Fibroblast of skin of back (primary cell): ENCODE measurements around the gene BCL2. TPM values are rescaled to one million over a fixed set of nuclear protein-coding genes. Genes with fewer than 3 reads are reported as not detected.
"Not testable (repeated sequence)": the region's sequence is repeated elsewhere in the genome, so short reads cannot be mapped to it uniquely, and the experiment has no call there.

Experiments used
- DNase-seq: peaks from one replicate; pipeline ENCODE4 v3.0.0-alpha.2; 2013
- polyA plus RNA-seq, 2 experiments: library from polyadenylated mRNA; unstranded; fragments of 120-200 nt; gene quantifications; one replicate each; pipeline ENCODE4 v1.2.1, GENCODE V29; 2013; ENCODE audit not compliant: insufficient read length in 2 of 2

BCL2 gene
- polyA plus RNA-seq (2013, experiment 1 of 2; ENCODE audit: insufficient read length) = 2.1 TPM
- polyA plus RNA-seq (2013, experiment 2 of 2; ENCODE audit: insufficient read length) = 1.4 TPM

DNA sequence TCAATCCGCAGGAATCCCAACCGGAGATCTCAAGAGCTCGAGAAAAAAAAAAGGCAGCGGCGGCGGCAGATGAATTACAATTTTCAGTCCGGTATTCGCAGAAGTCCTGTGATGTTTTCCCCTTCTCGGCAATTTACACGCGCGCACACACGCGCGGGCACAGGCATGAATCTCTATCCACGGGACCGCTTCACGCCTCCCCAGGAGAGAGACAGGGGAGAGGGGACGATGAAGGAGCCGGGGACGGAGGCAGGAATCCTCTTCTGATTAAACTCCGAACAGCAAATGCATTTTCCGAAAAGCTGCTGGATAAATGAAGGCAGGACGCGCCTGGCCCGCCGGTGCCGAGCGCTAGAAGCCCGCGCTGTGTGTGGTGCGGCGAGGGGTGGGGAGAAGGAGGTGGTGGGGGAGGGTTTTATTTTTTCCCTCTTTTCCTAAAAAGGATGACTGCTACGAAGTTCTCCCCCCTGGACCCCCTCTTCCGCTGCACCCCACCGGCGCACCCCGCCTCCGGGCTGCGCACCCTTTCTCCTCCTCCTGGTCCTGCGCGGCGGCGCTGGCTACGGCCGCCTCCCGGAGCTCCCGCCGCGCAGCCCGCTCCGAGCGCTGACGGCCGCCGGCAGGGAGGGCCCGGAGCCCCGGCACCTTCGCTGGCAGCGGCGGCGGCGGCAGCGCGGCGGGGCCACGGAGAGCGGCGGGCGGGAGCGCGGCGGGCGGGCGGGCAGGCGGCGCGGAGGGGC lies at the start of gene BCL2:
BCL2 (minus strand) TSS at position 387 of the 740 bp plus-strand sequence.
- peak; percentile 42 for DNase-seq

- no peak for DNase-seq
Measured at GRCh38 chr18:63368611-63369010, 49.0 kb upstream of the BCL2 start.

GRCh38 chr18:63367053-63367953 lies 47.7 kb upstream of the BCL2 start, which contains the start of gene KDSR:
Gene KDSR (minus strand): TSS chr18:63367206. CDS start chr18:63367118, 88 bp downstream.
- peak; percentile 99 for DNase-seq

DNA sequence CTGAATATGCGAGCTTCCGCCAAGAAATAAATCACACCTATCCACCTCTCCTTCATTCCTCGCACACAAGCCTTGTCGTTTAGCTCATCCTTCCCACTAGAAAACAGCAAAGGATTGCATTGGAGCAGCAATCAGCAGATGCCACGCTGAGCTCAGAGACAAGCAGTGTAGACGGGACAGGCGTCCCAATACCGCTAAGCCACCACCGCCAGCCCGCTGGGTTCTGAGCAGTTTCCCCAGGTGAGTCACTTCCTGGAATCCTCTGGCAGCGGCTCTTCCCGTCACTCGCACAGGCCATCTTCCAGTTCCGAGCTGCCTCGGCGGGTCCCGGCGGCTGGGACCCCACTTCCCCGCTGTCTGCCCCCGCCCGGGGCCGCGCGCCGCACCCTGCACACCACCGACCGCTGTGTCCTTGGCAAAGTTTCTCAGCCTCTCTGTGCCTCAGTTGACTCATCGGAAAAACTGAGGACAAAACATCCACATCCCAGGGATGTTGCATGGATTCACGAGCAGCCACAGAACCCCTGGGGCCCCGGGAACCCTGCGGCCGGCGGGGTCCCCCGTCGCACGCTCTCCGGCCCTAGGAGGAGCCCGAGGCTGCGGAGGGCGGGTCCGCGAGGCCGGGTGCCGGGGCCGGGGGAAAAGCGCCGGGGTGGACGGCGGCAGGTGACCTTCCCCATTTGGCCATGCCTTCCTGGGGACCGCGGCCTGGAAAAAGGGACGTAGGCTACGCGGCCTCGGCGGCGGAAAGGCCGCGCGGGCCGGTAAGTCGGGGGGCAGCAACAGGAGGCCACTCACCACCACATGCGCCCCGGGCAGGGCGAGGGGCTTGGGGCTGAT lies 46.9 kb upstream of the BCL2 start:
- DNase-seq = peak; percentile 79

GRCh38 chr18:63365876-63366212 lies 46.3 kb upstream of the BCL2 start:
- DNase-seq = no peak

DNA sequence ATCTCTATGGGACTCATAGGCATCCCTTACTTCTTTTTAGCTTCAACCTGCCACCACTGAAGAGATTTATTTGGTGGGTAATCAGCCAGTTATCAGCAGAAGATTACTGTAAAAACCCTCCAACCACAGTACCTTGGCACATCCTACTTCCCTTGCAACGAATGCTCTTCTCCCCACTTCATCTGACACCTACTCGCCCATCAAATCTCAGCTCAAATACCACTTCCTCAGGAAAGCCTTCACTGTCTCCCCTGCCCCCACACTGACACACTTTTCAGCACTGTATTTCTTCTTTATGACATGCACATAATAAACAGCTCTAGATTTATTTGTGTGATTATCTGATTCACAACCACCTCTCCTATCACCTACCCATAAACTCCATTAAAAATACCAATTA lies 44.4 kb upstream of the BCL2 start:
- no peak for DNase-seq

- not testable (repeated sequence) for DNase-seq
Measured at GRCh38 chr18:63363420-63363819, 43.9 kb upstream of the BCL2 start.

DNA sequence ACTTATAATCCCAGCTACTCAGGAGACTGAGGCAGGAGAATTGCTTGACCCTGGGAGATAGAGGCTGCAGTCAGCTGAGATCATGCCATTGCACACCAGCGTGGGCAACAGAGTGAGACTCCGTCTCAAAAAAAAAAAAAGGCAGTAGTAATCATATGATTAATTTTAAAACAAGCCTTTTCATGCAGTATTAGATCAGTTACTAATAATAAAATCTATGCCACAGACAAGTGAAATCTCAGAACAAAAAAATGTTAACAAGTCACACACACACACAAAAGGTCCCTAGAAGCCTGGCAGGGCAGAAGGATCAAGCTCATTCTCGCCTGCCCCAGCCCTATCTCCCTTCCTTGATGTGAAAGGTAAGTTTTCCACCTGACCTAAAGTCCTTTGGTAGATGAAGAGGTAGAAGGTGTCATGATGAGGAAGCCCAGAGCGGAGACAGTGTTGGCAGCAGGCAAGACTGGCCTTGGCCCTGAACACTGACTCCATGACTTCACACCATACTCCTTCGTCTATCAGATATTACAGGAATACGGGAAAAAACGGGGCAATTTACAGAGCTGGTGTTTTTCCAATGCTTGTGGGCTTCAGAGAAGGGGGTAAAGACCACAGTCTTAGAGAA lies 36.8 kb upstream of the BCL2 start:
- DNase-seq = no peak

DNA sequence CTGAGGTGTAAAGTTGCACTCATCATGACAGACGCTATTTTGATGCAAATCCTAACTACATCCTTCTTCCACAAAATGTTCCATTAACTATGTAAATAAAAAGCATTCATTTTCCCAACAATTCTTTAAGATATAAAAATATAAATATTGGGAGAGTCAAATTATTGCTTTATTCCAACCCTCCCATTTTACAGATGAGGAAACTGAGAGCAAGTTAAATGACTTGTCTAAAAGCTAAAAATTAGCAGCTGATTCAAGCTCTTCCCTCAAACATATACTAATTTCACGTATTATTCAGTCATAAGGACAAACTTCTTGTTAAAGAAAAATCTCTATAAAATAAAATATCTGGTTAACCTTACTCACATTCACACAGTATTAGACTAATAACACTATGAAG lies 30.7 kb upstream of the BCL2 start:
- no peak for DNase-seq

- no peak for DNase-seq
Measured at GRCh38 chr18:63348508-63349136, 29.1 kb upstream of the BCL2 start.

DNA sequence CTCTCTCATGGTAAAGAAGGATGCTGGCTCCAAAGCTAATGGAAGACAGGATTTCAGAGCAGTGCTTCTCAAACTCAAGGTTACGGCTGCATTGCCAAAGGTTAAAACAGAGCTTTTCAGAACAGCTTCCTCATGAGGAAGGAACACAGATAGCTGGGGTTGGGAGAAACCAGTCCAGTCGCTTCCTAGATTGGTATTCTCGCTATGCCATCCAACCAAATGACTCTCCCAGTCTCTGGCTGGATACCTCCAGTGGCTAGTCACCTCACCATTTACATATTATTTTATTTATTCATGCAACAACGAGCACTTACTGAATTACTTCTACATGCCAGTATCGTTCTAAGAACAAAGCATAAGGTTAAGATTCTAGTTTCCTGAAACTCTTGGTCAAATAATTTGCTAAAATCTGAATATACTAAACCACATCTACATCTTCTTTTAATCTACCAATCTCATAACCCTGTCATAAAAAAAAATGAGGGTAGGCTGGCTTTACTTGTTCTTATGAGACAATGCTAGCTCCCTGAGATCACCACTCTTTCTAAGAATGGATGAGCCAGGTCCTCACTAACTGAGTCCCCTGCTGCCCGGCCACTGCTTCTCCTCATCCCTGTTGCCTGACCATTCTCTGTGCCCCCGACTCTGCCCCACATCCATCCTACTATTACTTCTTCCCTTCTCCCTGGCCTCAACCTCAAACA lies 27.1 kb upstream of the BCL2 start:
- no peak for DNase-seq

GRCh38 chr18:63346031-63346430 lies 26.5 kb upstream of the BCL2 start:
- no peak for DNase-seq

DNA sequence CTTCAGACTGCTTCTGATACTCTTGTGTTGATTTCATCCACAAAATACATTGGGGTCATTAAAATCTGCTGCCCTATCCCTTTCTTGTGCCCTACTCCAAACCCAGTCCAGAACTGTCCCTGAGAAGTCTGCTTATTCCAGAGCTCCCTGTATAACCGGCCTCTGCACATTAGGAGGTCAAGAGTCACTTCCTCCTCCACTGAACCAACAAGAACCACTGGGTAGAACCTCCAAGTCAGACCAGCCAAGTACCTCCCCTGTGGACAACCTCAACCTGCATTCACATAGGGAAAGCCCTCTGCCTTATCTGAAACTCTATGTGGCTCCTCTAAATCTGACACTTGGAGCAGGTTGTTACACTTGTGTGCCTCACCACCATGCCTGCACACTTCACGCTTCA lies 25.3 kb upstream of the BCL2 start:
- no peak for DNase-seq

- no peak for DNase-seq
Measured at GRCh38 chr18:63344263-63344662, 24.7 kb upstream of the BCL2 start.

DNA sequence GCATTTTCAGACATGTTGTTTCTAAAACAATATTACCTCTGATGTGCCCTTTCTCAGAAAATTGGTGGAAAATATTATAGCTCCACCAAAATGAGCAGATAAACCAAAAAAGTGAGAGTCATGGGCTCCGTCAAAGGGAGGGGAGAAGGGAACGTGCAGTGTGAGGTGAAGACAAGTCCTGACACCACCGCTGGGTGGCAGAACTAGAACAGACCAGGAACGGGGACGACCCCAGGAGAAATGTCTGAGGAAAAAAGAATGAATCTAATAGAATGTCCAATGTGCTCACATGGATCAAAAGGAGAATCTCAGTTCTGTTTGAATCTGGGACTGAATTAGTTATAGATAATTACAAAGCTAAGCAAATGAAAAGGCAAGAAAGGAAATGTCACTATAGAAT lies 22.6 kb upstream of the BCL2 start:
- DNase-seq = peak; percentile 40

DNA sequence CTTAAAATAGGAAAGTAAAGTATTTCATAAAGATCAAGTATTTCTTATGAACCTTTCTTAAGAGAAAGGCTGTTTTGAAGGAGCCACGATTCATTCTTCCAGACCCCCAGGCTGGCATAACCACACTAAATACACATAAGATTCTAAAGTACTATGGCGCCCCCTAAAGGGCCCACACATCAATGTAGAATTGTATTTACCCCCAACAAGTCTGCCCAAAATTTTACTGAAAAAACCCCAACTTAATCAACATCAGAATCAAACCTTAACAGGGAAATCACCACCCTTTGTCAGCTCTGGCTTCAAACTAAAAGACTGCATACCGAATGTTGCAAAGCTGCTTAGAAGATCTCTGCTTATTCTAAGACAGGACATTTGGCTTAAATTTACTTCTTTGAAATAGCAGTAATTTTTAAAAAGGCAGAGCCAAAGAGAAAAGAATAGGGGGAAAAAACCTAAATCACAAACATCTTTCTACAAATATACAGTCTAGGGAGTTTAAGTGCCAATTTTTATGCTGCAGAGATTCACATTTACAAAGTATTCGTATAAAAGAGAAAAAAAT lies 20.4 kb upstream of the BCL2 start:
- peak; percentile 49 for DNase-seq

DNA sequence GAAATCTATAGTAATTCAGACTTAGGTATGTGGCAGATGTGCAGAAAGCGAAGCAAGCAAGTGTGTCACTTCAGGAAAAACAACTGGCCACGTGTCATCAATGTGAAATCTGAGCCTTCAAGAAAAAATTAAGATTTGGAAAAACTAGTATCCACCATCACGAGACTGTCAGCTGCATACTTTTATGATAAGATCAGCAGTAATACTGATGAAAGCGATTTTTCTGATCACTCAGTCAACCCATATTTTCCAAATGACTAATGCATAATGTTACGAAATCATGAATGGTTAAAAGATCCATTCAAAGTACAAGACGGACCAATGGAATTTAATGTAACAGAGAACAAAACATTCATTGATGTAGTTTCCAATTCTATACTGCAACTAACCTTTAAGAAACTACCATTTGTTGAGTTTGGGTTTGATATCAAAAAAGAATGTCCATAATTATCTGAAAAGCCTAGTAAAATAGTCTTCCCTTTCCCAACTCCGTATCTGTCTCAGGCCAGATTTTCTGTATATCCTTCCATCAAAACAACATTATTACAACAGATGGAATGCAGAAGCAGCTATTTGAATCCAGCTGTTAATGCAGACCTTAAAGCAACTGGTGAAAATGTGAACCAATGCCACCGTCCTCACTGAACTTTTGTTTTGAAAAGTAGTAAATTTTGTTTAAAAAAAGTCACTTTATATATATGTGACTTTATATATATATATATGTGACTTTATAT lies 17.0 kb upstream of the BCL2 start:
- DNase-seq = peak; percentile 92

DNA sequence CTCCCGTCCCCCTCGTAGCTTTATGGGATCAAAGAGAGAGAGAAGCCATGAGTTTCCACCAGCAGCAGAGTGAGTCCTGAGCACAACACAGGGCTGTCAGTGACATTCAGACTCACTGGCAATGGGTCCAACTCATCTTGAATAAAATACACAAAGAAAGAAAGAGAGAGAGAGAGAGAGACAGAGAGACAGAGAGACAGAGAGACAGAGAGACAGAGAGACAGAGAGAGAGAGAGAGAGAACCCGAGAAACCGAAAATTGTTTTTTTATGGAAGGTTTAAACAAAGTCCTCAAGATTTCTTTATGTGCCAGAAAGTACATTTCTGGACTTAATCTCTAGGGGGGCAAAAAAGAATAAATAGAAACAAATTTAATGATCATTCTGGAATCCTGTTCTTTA lies 11.5 kb upstream of the BCL2 start:
- no peak for DNase-seq

DNA sequence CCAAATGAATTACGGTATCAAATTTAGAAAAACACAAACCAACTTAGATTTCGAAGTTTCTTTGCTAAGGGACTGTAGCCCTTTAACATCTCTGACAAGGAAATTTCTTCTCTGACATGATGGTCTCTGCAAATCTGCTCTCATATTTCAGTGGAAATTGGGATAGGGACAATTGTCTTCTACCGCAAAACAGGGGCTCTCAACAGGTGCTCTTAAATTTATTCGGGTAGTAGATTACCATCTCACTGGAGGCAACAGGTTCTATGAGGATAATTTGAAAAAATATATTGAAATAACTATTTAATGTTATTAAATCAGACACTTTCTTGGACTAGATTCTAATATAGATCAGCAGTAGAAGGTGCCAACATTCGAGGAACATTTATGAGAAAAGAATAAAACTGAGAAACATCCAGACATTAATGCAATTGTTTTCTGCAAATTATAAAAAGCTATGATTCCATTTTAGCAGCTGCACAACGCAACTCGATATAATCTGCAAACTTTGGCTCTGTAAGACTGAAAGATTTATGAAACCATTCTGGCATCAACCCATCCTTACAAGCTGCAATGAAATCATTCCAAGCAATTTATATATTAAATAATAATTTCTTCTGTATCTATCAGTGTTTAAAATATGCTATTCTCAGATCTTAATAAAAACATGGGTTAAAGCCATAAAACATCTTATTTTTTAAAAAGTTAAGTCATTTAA lies 10.0 kb upstream of the BCL2 start:
- DNase-seq = no peak
